Measurements from ENCODE around the gene AHSA1.

AHSA1 gene

DNA sequence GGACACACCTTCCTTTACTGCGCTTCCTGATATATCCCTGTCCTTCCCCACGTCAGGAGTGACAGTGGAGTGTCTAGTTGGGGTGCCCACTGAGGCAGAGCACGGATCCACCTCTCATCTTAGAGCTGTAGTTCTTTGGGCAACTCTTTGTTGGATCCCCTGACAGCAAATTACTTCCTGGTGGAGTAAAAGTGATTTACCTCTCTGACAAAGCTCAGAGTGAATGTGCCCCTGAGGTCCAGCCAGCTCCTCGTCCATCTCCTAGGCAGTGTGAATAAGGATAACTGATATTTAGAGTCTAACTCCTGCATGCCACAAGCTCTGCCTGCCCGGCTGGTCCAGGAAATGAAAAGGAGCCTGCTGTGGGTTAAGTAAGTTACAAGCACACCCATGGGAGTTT is 16.0 kb downstream of the AHSA1 start:
- DNase-seq (ENCODE audit: low spot score) = no peak

DNA sequence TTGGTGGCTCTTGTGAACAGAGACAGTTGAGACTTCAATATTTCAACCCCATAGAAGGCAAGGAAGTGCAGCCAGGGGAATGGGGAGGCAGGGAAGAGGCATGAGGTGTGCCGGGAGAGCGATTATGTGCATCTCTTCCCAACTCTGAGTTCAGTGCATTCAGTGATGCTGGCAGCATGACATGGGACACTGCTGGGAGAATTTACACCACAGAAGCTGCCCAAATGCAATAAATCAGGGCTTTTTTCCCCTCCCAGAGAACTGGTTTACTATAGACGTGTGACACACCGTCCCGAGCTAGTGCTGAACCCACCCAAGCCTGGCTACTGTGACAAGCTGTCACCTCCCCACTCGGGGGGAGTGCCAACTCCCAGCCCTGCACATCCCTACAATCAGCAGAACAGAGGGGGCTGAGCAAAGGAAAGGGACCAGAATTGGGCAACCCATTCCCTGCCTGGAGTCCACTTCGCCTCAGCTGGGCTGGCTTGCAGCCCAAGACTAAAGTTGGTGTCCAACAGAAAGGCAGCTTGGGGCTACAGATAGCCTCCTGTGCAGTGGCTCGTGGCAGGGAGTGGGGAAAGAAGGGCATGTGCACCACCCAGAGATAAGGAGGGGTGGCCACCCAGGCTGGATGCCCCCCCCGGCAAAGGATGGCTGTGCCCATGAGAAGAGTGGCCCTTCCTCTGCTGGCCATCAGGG is 16.7 kb downstream of the AHSA1 start:
- no peak for DNase-seq (ENCODE audit: low spot score)

- no peak for DNase-seq (ENCODE audit: low spot score)
These were observed 17.7 kb downstream of the AHSA1 start for GRCh38 chr14:77475432-77476115.

DNA sequence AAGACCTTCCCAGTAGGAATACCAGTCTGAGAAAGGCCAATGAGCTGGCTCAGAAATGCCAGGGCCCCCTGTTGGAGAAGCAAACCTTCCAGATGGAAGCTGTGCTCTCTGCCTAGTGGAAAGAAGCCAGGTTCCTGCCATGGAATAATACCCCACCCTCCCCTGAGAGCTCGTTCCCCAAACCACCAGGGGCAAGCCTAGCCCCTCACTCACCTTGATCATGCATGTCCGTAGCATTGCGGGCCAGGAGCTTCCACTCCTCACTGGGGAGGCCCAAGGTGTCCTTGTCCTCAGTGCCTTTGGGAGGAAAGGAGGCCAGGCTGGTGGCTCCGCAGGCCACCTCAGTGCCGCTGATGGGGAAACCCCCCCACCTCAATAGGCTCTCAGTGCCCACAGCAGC is 20.1 kb downstream of the AHSA1 start:
- DNase-seq (ENCODE audit: low spot score) = no peak

DNA sequence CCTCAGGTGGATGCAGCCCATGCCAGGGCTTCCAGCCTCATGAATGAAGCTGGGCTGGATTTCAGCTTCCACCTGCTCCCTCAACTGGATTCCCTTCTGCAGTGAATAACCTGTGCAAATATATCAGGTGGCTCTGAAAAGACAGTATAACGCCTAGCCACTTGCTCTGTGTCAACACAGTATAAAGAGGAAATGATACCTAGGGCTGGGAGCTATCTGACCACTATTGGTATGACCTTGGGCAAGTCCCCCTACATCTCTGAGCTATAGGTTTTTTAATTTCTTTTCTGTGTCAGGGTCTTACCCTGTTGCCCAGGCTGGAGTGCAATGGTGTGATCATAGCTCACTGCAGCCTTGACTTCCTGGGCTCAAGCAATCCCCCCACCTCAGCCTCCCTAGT is 20.9 kb downstream of the AHSA1 start:
- no peak for DNase-seq (ENCODE audit: low spot score)

- DNase-seq (ENCODE audit: low spot score) = no peak
These were observed 24.5 kb downstream of the AHSA1 start for GRCh38 chr14:77482422-77482821.

- DNase-seq (ENCODE audit: low spot score) = no peak
These were observed 27.4 kb downstream of the AHSA1 start for GRCh38 chr14:77485256-77485655.

GRCh38 chr14:77485901-77486678 is 28.2 kb downstream of the AHSA1 start:
- DNase-seq (ENCODE audit: low spot score) = no peak

- DNase-seq (ENCODE audit: low spot score) = no peak
These were observed 30.7 kb downstream of the AHSA1 start for GRCh38 chr14:77488558-77488957.

GRCh38 chr14:77489041-77489440 is 31.1 kb downstream of the AHSA1 start:
- no peak for DNase-seq (ENCODE audit: low spot score)

- DNase-seq (ENCODE audit: low spot score) = no peak
These were observed 32.6 kb downstream of the AHSA1 start for GRCh38 chr14:77490347-77490986.

GRCh38 chr14:77491056-77491455 is 33.2 kb downstream of the AHSA1 start:
- no peak for DNase-seq (ENCODE audit: low spot score)

DNA sequence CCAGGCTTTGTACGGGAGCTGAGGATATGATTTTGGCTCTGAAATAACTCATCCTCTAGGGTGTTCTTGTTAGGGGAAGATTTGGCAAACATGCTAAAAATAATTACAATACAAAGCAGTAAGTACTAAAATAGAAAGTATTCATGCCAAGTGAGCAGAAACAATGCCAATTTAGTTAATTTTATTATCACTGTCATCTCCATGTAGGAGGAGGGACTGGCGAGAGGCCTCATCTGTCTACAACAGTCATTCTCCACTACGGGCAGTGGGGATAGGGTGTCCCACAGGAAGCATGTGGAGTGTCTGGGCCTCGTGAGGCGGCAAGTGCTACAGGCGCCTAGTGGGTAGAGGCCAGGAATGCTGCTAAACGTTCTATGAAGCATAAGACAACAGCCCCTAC is 37.4 kb downstream of the AHSA1 start:
- no peak for DNase-seq (ENCODE audit: low spot score)

- peak; percentile 51 for DNase-seq (ENCODE audit: low spot score)
These were observed 40.5 kb downstream of the AHSA1 start, which contains the start of gene ISM2 for GRCh38 chr14:77498120-77498979. TSS of gene ISM2 (minus strand) at chr14:77498816. CDS start at chr14:77498793, 23 bp downstream.

GRCh38 chr14:77498984-77499527 is 41.2 kb downstream of the AHSA1 start:
- DNase-seq (ENCODE audit: low spot score) = no peak

- no peak for DNase-seq (ENCODE audit: low spot score)
These were observed 44.4 kb downstream of the AHSA1 start for GRCh38 chr14:77502109-77502782.

DNA sequence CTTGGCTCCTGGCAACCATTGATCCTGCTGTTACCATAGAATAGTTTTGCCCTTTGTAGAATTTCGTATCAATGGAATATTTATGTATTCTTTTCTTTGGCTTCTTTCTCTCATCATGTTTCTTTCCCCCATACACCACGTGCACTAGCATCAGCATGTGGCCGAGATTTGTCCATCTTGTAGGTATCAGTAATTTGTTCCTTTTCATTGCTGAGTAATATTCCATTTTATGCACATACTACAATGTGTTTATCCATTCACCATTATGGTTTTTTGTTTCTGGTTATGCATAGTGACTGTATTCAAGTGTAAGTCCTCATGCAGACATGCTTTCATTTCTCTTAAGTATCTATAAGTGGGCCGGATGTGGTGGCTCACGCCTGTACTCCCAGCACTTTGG is 45.2 kb downstream of the AHSA1 start:
- no peak for DNase-seq (ENCODE audit: low spot score)

GRCh38 chr14:77505031-77505430 is 47.1 kb downstream of the AHSA1 start:
- DNase-seq (ENCODE audit: low spot score) = no peak

DNA sequence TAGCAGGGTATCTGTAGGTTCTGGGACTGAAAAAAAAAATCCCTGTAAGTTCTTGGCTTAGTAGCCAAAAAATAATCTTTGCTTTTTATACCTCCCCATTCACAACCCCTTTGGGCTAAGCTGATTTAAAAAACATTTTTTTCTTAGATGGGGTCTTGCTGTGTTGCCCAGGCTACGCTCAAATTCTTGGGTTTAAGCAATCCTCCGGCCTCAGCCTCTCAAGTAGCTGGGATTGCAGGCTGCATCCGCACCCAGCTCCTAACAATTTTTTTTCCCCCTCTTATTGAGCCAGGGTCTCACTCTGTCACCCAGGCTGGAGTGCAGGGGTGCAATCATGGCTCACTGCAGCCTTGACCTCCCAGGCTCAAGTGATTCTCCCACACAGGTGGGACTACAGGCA is 49.9 kb downstream of the AHSA1 start:
- DNase-seq (ENCODE audit: low spot score) = no peak

DNA sequence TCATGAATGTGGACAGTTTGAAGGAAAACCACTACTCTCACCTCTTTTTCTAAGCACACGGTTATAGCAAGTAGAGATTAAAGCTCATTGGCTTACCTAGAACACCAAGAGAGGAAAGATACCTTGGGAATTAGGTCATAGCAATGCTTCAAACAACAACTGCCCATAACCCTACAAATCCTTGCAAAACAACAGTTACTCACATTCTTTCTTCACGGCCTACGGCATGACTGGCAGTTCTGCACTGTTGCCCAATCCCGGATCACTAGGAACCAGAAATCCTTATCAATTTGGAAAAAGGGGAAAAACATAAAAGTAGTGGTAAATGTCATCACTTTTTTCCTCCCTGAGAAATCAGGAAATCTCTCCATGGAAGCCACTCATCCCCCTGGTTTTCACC is 50.4 kb downstream of the AHSA1 start:
- no peak for DNase-seq (ENCODE audit: low spot score)

DNA sequence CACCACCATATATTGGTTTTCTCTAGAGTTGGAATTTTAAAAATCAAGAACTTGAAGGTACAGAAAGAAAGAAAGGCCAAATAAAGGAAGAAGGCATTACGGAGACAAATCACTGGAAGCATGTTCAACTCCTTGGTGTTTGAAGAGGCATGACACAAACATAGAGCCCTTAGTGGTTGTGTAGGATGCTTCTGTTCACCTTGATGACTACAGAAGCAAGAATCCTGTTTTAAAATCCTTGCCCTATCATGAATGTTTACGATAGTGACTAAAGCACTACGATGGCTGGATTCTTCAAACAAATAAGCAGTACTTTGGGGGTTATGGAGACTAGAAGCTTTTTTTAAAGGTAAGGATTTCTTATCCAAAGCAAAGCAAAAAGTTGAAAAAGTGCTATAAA is 51.0 kb downstream of the AHSA1 start:
- DNase-seq (ENCODE audit: low spot score) = no peak

Data from HuH-7 (cell line).